ENCODE measurements around the gene DOHH. TPM values are rescaled to one million over a fixed set of nuclear protein-coding genes. Genes with fewer than 3 reads are reported as not detected.
A peak's percentile ranks its signal among the peaks of the same experiment; 100 is the strongest.
"Not testable (repeated sequence)": the region's sequence is repeated elsewhere in the genome, so short reads cannot be mapped to it uniquely, and the experiment has no call there.

DOHH gene
- total RNA-seq, 1 donor from 2014 or later = 15.0 TPM

GRCh38 chr19:3511506-3512251 is 11.2 kb upstream of the DOHH start:
- TF ChIP-seq POLR2A (IDR thresholded peaks at IDR 0.05) (no peak), CTCF (IDR thresholded peaks at IDR 0.05) (no peak), POLR2AphosphoS5 (IDR thresholded peaks at IDR 0.05; ENCODE audit: insufficient read depth in 1 of 2, low read depth in 1 of 2) (no peak)
- DNase-seq (ENCODE audit: extremely low spot score in 2 of 2) = no peak
- Histone ChIP-seq H3K36me3 (peaks cover 0 to 4% of the 10 kb centered on the region in 2 donors), H3K4me1 (peaks cover 86% of the 10 kb centered on the region), H3K9me3 (no peaks in the 10 kb centered on the region), H3K4me3 (no peak overlapping the region), H3K27ac (no peak overlapping the region), H3K27me3 (no peaks in the 10 kb centered on the region)
- intact Hi-C loops (cut with DNase I) = no loop called here

DNA sequence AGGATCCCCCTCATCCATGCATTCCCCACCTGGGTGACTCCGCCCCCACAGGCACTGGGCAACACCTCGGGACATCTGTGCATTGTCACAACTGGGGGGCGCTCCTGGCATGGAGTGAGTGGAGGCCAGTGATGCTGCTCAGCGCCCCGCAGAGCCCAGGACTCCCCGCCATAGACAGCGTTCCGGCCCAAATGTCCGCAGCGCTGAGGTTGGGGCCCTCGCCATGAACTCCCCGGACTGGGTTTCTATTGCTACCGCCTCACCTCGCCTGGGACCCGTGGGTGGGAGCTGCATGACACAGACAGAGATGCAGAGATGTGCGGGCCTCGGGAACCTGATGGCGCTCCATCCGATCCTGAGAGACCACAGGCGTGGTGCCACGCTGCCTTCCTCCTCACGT is 10.3 kb upstream of the DOHH start:
- Histone ChIP-seq H3K4me1 (peaks cover 78% of the 10 kb centered on the region), H3K4me3 (no peak overlapping the region), H3K27ac (no peak overlapping the region), H3K36me3 (peaks cover 0 to 4% of the 10 kb centered on the region in 2 donors), H3K9me3 (no peaks in the 10 kb centered on the region), H3K27me3 (no peaks in the 10 kb centered on the region)
- DNase-seq (ENCODE audit: extremely low spot score in 2 of 2) = no peak
- intact Hi-C loops (cut with DNase I) = no loop called here
- no peak for TF ChIP-seq POLR2AphosphoS5 (IDR thresholded peaks at IDR 0.05; ENCODE audit: insufficient read depth in 1 of 2, low read depth in 1 of 2)
- TF ChIP-seq CTCF (IDR thresholded peaks at IDR 0.05) = no peak
- TF ChIP-seq POLR2A (IDR thresholded peaks at IDR 0.05) = no peak

DNA sequence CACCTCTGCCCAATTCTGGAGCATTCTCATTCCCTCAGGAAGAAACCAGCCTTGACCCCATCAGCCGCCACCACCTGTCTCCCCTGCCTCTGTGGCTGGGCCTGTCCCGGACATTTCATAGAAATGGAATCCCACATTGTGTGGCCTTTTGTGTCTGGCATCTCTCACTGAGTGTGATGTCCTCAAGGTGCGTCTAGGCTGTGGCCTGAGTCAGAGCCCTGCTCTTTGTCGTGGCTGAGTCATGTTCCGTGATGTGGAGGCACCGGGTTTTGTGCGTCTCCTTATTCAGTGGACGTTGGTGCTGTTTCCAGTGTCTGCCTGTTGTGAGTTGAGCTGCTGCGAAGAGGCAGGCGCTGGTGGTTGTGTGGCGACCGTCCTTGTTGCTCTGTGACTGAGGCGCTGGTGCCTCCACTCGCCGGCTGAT is 9.1 kb upstream of the DOHH start:
- Histone ChIP-seq H3K4me1 (peaks cover 78% of the 10 kb centered on the region), H3K27me3 (no peaks in the 10 kb centered on the region), H3K9me3 (no peaks in the 10 kb centered on the region), H3K27ac (no peak overlapping the region), H3K36me3 (peaks cover 0 to 4% of the 10 kb centered on the region in 2 donors), H3K4me3 (no peak overlapping the region)
- DNase-seq (ENCODE audit: extremely low spot score in 2 of 2) = no peak
- TF ChIP-seq CTCF (IDR thresholded peaks at IDR 0.05) = no peak
- TF ChIP-seq POLR2AphosphoS5 (IDR thresholded peaks at IDR 0.05; ENCODE audit: insufficient read depth in 1 of 2, low read depth in 1 of 2) = peak in 1 of 2 donors; percentile 30
- intact Hi-C loops (cut with DNase I) = no loop called here

DNA sequence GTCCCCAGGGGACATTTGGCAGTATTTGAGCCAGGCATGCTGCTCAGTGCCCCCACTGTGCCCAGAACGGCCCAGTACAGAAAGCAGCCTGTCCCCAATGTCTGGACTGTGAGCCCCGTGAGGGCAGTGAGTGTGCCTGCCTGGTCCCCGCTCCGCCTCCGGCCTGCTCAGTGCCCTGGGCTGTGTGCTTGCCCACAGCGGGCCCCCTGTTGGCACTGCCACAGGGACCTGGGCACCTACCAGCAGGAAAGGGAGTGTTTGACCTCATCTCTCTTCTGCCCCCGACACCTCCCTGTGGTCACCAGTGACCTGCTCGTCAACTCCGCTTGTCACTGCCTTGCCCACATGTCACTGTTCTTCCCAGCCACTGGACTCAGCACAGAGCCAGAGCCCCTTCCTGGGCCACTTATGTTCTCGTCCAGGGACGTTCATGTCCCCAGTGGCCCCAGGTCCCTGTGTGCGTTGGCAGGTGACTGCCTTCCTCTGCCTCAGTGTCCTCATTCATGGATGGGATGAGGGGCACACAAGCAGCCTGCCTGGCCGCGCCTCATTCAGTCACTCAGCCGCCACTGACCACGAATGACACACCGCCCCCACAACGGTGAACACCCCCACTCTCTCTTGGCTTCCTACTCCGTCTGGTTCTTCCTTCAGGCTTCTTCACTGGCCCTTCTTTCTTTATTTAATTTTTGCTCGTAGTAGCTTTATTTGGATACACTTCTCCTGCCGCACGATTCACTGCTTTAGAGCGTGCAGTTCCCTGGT is 8.5 kb upstream of the DOHH start:
- H3K27me3 ChIP-seq = no peaks in the 10 kb centered on the region

DNA sequence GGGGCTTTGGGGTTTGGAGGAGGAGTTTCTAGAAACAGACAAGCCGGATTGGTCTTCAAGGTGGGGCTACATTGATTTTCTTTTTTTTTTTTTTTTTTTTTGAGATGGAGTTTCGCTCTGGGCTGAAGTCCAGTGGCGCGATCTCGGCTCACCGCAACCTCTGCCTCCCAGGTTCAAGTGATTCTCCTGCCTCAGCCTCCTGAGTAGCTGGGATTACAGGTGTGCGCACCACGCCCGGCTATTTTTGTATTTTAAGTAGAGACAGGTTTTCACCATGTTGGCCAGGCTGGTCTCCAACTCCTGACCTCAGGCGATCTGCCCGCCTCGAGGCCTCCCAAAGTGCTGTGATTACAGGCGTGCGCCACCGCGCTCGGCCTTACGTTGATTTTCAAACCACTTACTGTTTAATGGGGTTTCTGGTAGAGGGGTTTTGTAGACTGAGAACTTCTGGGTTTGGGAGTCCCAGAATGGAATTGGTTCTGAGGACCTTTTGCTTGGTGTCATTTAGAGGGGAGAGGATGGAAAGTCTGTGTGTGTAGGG is 7.7 kb upstream of the DOHH start:
- H3K4me3 ChIP-seq = peak overlapping the region; percentile 93 to 97
- DNase-seq (ENCODE audit: extremely low spot score in 2 of 2); H3K36me3 ChIP-seq; H3K27me3 ChIP-seq; intact Hi-C loops (cut with DNase I); H3K9me3 ChIP-seq; H3K27ac ChIP-seq: not testable (repeated sequence)
- H3K4me1 ChIP-seq = peaks cover 68% of the 10 kb centered on the region

More for the DNA sequence above, 8.5 kb upstream of the DOHH start:
- no peak for TF ChIP-seq POLR2A (IDR thresholded peaks at IDR 0.05)
- no peak for TF ChIP-seq CTCF (IDR thresholded peaks at IDR 0.05)
- TF ChIP-seq POLR2AphosphoS5 (IDR thresholded peaks at IDR 0.05; ENCODE audit: insufficient read depth in 1 of 2, low read depth in 1 of 2) = no peak
- H3K36me3 ChIP-seq = peaks cover 0 to 4% of the 10 kb centered on the region in 2 donors
- no peak for DNase-seq (ENCODE audit: extremely low spot score in 2 of 2)
- intact Hi-C loops (cut with DNase I) = no loop called here
- H3K4me3 ChIP-seq = no peak overlapping the region
- H3K9me3 ChIP-seq = no peaks in the 10 kb centered on the region
- H3K27ac ChIP-seq = no peak overlapping the region
- H3K4me1 ChIP-seq = peaks cover 74% of the 10 kb centered on the region

All from vagina (tissue), 2 donors.